ENCODE measurements around the gene IL17REL.

- TF ChIP-seq POLR2AphosphoS5 (IDR thresholded peaks at IDR 0.05; ENCODE audit: low read depth, low read length) (no peak), SRF (IDR thresholded peaks at IDR 0.05; ENCODE audit: low read depth, low read length) (no peak), GLI4 (CRISPR knock-in tag; IDR thresholded peaks at IDR 0.05; ENCODE audit: borderline replicate concordance) (no peak), CTCF (CRISPR knock-in tag; IDR thresholded peaks at IDR 0.05) (no peak), MEIS2 (CRISPR knock-in tag; IDR thresholded peaks at IDR 0.05) (no peak), FOXA3 (CRISPR knock-in tag; IDR thresholded peaks at IDR 0.05) (no peak), ZBTB8A (CRISPR knock-in tag; IDR thresholded peaks at IDR 0.05; ENCODE audit: borderline replicate concordance, low read depth) (no peak)
Measured at GRCh38 chr22:50046481-50047245, 34.1 kb upstream of the IL17REL start.

Data from HepG2 (cell line).